GM19463 (cell line): ENCODE data around the gene ZDHHC5.
"Not testable (repeated sequence)": the region's sequence is repeated elsewhere in the genome, so short reads cannot be mapped to it uniquely, and the experiment has no call there.

Experiments used
- ATAC-seq: cut with Tn5 transposase; IDR thresholded peaks from one replicate; pipeline ENCODE4 v1.9.1; 2021; ENCODE audit warnings: mild to moderate bottlenecking, moderate library complexity; ENCODE audit not compliant: unreplicated experiment

The ZDHHC5 gene

GRCh38 chr11:57643802-57644201 is 24.1 kb upstream of the ZDHHC5 start:
- ATAC-seq = no peak

GRCh38 chr11:57644748-57645688 is 22.9 kb upstream of the ZDHHC5 start:
- ATAC-seq = peak; percentile 62

GRCh38 chr11:57645689-57646085 is 22.2 kb upstream of the ZDHHC5 start:
- ATAC-seq = no peak

- no peak for ATAC-seq
Observed at GRCh38 chr11:57646194-57646798, 21.6 kb upstream of the ZDHHC5 start.

GRCh38 chr11:57646799-57647303 is 21.1 kb upstream of the ZDHHC5 start:
- ATAC-seq = no peak

GRCh38 chr11:57647372-57647771 is 20.5 kb upstream of the ZDHHC5 start:
- no peak for ATAC-seq

GRCh38 chr11:57647960-57648800 is 19.7 kb upstream of the ZDHHC5 start:
- ATAC-seq = no peak

- no peak for ATAC-seq
Observed at GRCh38 chr11:57648801-57649735, 18.8 kb upstream of the ZDHHC5 start.

- ATAC-seq = peak; percentile 36
Observed at GRCh38 chr11:57649826-57650738, 17.8 kb upstream of the ZDHHC5 start, which contains the start of gene YPEL4. Gene YPEL4, minus strand, starts transcription at chr11:57649912. Its CDS starts 2,805 bp downstream, at chr11:57647107.

- ATAC-seq = no peak
Observed at GRCh38 chr11:57650739-57651090, 17.2 kb upstream of the ZDHHC5 start.

- no peak for ATAC-seq
Observed at GRCh38 chr11:57651408-57651807, 16.5 kb upstream of the ZDHHC5 start.

- ATAC-seq = not testable (repeated sequence)
Observed at GRCh38 chr11:57652230-57652629, 15.7 kb upstream of the ZDHHC5 start.

- no peak for ATAC-seq
Observed at GRCh38 chr11:57652662-57653061, 15.3 kb upstream of the ZDHHC5 start.

- ATAC-seq = no peak
Observed at GRCh38 chr11:57653163-57653562, 14.8 kb upstream of the ZDHHC5 start.

- no peak for ATAC-seq
Observed at GRCh38 chr11:57656885-57657193, 11.1 kb upstream of the ZDHHC5 start.

- ATAC-seq = peak; percentile 99
Observed at GRCh38 chr11:57657194-57658022, 10.5 kb upstream of the ZDHHC5 start, which contains the start of gene CLP1. Gene CLP1, plus strand, starts transcription at chr11:57657762. Its CDS starts 1,715 bp downstream, at chr11:57659477.

GRCh38 chr11:57658023-57658361 is 9.9 kb upstream of the ZDHHC5 start:
- ATAC-seq = no peak

GRCh38 chr11:57659669-57660068 is 8.2 kb upstream of the ZDHHC5 start:
- no peak for ATAC-seq
